GM21529 (cell line): ENCODE data around the gene ZNF175.
A peak's percentile ranks its signal among the peaks of the same experiment; 100 is the strongest.

Experiments used
- ATAC-seq: cut with Tn5 transposase; IDR thresholded peaks from one replicate; pipeline ENCODE4 v1.9.1; 2021; ENCODE audit not compliant: unreplicated experiment

ZNF175 gene

GRCh38 chr19:51587264-51588191 lies 16.4 kb downstream of the ZNF175 start:
- no peak for ATAC-seq

GRCh38 chr19:51589511-51589910 lies 18.4 kb downstream of the ZNF175 start:
- no peak for ATAC-seq

- ATAC-seq = no peak
These were observed 19.4 kb downstream of the ZNF175 start for GRCh38 chr19:51590441-51590840.

GRCh38 chr19:51592521-51592920 lies 21.4 kb downstream of the ZNF175 start:
- no peak for ATAC-seq

- no peak for ATAC-seq
These were observed 22.2 kb downstream of the ZNF175 start for GRCh38 chr19:51593138-51593890.

GRCh38 chr19:51593969-51594773 lies 23.1 kb downstream of the ZNF175 start:
- peak; percentile 97 for ATAC-seq

- no peak for ATAC-seq
These were observed 23.7 kb downstream of the ZNF175 start for GRCh38 chr19:51594774-51595109.

GRCh38 chr19:51595190-51596175 lies 24.4 kb downstream of the ZNF175 start:
- no peak for ATAC-seq

GRCh38 chr19:51598159-51598915 lies 27.3 kb downstream of the ZNF175 start:
- ATAC-seq = no peak

- ATAC-seq = no peak
These were observed 28.0 kb downstream of the ZNF175 start for GRCh38 chr19:51599084-51599483.

- no peak for ATAC-seq
These were observed 30.0 kb downstream of the ZNF175 start for GRCh38 chr19:51600940-51601580.

- no peak for ATAC-seq
These were observed 31.2 kb downstream of the ZNF175 start for GRCh38 chr19:51602189-51602854.

GRCh38 chr19:51607077-51607476 lies 36.0 kb downstream of the ZNF175 start:
- ATAC-seq = peak; percentile 92

- ATAC-seq = no peak
These were observed 37.0 kb downstream of the ZNF175 start for GRCh38 chr19:51607920-51608562.

GRCh38 chr19:51610576-51610975 lies 39.5 kb downstream of the ZNF175 start:
- ATAC-seq = no peak

GRCh38 chr19:51614789-51615188 lies 43.7 kb downstream of the ZNF175 start:
- ATAC-seq = no peak

- no peak for ATAC-seq
These were observed 44.9 kb downstream of the ZNF175 start for GRCh38 chr19:51615991-51616390.

GRCh38 chr19:51621178-51621577 lies 50.1 kb downstream of the ZNF175 start:
- peak; percentile 59 for ATAC-seq
